Activated CD4-positive, alpha-beta T cell treated with anti-CD3 and anti-CD28 coated beads, Interleukin-2, amount 50 U/mL, for 48 hours (primary cell): ENCODE results near the gene LAMA2.

Experiments used
- DNase-seq, 2 experiments: peaks; one replicate each; pipeline ENCODE4 v3.0.0-alpha.2; 2020

LAMA2 gene

GRCh38 chr6:128918886-128919285 is 35.9 kb downstream of the LAMA2 start:
- no peak for DNase-seq

- DNase-seq: no peak
These were observed 36.7 kb downstream of the LAMA2 start for GRCh38 chr6:128919412-128920180.

GRCh38 chr6:128925765-128926164 is 42.8 kb downstream of the LAMA2 start:
- no peak for DNase-seq

GRCh38 chr6:128929869-128930268 is 46.9 kb downstream of the LAMA2 start:
- DNase-seq: no peak

- DNase-seq: no peak
These were observed 47.4 kb downstream of the LAMA2 start for GRCh38 chr6:128930321-128930720.

- DNase-seq: no peak
These were observed 49.1 kb downstream of the LAMA2 start for GRCh38 chr6:128932061-128932460.

GRCh38 chr6:128950864-128951263 is 67.9 kb downstream of the LAMA2 start:
- no peak for DNase-seq

GRCh38 chr6:128952902-128953301 is 70.0 kb downstream of the LAMA2 start:
- DNase-seq: no peak

- no peak for DNase-seq
These were observed 71.5 kb downstream of the LAMA2 start for GRCh38 chr6:128954308-128955043.

- no peak for DNase-seq
These were observed 80.6 kb downstream of the LAMA2 start for GRCh38 chr6:128963561-128963960.

- no peak for DNase-seq
These were observed 81.4 kb downstream of the LAMA2 start for GRCh38 chr6:128964233-128964755.

GRCh38 chr6:128964771-128965170 is 81.8 kb downstream of the LAMA2 start:
- DNase-seq: no peak

- DNase-seq: no peak
These were observed 84.0 kb downstream of the LAMA2 start for GRCh38 chr6:128966934-128967333.

- DNase-seq: no peak
These were observed 96.1 kb downstream of the LAMA2 start for GRCh38 chr6:128979071-128979470.

- DNase-seq: no peak
These were observed 98.8 kb downstream of the LAMA2 start for GRCh38 chr6:128981716-128982115.

GRCh38 chr6:128990360-128990759 is 107.4 kb downstream of the LAMA2 start:
- DNase-seq: no peak

- DNase-seq: no peak
These were observed 108.0 kb downstream of the LAMA2 start for GRCh38 chr6:128990915-128991314.

- no peak for DNase-seq
These were observed 110.2 kb downstream of the LAMA2 start for GRCh38 chr6:128993166-128993565.

GRCh38 chr6:128997880-128998279 is 114.9 kb downstream of the LAMA2 start:
- DNase-seq: no peak

- no peak for DNase-seq
These were observed 124.0 kb downstream of the LAMA2 start for GRCh38 chr6:129006724-129007514.

GRCh38 chr6:129007701-129008373 is 124.9 kb downstream of the LAMA2 start:
- DNase-seq: no peak

- DNase-seq: no peak
These were observed 125.7 kb downstream of the LAMA2 start for GRCh38 chr6:129008591-129008990.

GRCh38 chr6:129009851-129010250 is 126.9 kb downstream of the LAMA2 start:
- no peak for DNase-seq
